NCI-H187 treated with DMSO at 0.1 percent for 48 hours (cell line): ENCODE measurements around the gene DPEP3.
"Not testable (repeated sequence)": the region's sequence is repeated elsewhere in the genome, so short reads cannot be mapped to it uniquely, and the experiment has no call there.

Experiments
- DNase-seq: peaks from one replicate; lab custom pipeline; 2025; lab: John Stamatoyannopoulos, UW

The DPEP3 gene

GRCh38 chr16:67993207-67994039 is 13.1 kb upstream of the DPEP3 start:
- DNase-seq, result no peak

DNA sequence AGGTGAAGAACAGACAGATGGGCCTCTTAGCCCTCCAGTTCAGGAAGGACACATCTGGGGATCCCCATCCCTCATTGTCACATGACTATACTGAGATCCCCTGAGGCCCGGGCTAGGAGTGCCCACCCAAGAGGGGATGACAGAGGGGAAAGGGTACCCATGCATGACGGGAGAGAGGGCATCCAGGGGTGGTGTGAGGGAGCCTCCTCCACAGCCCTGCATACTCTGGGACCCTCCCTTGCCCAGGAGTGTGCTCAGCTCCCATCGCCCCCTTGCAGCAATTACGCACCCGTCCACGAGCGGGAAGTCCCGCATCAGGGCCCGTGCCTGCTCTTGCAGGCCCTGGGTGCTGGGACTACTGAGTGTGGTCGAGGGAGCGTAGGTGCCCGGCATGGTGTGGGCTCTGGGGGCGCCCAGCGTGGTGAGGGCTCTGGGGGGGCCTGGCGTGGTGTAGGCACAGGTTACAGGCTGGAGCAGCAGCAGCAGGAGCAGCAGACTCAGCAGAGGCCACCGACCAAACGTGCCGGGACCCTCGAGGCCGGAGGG is 12.4 kb upstream of the DPEP3 start:
- no peak for DNase-seq

- no peak for DNase-seq
These were observed 9.7 kb upstream of the DPEP3 start for GRCh38 chr16:67990018-67990386.

GRCh38 chr16:67989322-67990017 is 9.2 kb upstream of the DPEP3 start:
- no peak for DNase-seq

DNA sequence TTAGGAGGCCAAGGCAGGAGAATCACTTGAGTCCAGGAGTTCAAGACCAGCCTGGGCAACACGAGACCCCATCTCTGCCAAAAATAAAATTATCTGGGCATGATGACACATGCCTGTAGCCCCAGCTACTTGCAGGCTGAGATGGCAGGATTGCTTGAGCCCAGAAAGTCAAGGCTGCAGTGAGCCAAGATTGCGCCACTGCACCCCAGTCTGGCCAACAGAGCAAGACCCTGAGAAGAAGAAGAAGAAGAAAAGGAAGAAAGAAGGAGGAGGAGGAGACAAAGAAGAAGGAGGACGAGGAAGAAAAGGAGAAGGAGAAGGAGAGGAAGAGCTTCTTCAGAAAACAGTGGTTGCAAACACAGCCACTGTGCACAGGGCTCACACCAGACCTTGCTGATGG is 8.4 kb upstream of the DPEP3 start:
- DNase-seq, result no peak

DNA sequence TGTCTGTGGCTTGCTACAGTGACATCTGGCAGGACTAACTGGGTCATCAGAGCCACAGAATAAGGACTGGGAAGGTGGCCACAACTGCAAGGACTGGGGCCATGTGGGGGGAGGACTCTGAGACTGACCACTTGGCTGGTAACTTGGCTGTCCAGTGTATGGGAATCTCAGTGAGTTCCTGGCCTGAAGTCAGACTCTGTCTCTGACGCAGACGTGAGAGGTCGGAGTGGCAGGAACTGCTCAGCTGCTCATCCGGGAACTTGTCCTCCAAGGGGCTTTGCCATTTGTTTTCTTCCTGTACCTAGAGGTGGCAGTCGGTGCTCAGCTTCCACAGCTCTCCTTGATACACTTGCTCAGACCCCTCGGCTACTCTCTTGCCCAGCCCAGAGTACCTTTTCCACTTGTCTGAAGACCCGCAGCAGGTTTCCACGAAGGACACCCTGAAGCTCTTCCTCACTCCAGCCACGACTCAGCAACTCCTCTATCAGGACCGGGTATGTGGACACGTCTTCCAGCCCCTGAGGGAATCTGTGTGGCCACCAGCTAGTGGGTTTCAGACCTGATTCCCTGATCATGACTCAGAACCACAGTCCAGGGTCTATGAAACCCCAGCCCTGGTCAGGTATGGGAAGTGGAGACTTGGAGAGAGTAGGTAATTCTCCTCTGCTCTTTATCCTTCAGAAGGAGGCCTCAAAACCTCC is 7.3 kb upstream of the DPEP3 start:
- DNase-seq, result no peak

GRCh38 chr16:67986949-67987348 is 6.7 kb upstream of the DPEP3 start:
- DNase-seq, result no peak

DNA sequence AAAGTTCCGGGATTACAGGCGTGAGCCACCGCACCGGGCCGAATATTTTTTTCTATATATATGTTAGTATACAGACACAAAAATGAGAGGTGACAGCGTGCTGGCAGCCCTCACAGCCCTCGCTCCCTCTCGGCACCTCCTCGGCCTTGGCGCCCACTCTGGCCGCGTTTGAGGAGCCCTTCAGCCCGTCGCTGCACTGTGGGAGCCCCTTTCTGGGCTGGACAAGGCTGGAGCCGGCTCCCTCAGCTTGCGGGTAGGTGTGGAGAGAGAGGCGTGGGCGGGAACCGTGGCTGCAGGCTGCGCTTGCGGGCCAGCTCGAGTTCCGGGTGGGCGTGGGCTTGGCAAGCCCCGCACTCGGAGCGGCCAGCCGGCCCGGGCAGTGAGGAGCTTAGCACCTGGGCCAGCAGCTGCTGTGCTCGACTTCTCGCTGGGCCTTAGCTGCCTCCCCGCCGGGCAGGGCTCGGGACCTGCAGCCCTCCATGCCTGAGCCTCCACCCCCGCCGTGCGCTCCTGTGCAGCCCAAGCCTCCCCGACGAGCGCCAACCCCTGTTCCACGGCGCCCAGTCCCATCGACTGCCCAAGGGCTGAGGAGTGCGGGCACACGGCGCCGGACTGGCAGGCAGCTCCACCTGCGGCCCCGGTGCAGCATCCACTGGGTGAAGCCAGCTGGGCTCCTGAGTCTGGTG is 1.9 kb upstream of the DPEP3 start:
- DNase-seq, result no peak

DNA sequence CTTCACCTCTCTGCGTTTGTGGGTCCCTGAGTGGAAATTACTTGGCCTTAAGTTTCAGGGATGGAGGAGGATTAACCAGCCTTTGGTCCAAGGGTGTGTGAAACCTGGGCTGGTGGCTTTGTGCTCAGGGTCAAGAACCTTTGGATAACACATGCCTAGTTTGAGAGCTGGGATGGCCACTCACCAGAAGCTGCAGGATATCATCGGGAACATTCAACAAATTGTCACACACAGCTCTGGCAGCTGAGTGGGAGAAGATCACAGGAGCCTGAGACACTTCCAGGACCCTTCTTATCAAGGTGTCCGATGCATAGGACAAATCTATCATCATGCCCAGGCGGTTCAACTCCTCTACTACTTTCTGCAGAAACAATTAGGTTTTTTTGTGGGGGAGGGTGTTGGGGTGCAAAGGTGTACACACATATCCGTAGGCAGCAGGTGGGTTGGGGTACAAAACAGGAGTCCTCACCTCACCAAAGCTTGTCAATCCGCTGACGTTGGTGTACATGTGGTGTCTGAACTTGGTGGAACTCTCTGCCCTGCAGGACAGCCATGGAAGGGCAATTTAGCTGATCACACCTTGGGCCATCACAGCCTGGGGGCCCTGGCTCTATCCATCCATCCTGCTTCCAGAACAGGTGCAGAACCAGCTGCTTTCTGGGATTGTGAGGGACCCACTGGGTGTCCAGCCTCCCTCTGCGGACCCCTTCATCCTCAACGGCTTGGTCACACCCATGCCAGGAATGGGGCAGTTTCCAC is 2.7 kb downstream of the DPEP3 start:
- no peak for DNase-seq

DNA sequence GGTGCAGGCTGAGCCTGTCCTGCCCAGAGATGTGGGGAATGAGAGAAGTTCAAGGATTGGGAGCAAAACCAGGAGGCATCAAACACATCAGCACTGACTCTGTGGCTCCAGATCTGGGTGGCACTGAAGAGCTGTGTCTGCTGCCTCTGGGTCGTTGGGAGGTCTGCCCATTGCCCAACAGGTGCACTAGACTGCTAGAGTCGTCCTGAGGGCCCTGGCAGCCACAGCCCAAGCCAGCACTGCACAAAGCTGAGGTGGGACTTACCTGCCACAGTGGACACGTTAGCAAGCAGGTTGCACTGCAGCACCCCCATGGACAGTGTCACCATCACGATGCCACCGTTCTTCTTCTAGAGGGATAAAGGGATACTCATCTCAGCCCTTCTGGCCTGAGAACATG is 3.3 kb downstream of the DPEP3 start:
- no peak for DNase-seq

GRCh38 chr16:67976205-67976604 is 4.1 kb downstream of the DPEP3 start:
- no peak for DNase-seq

DNA sequence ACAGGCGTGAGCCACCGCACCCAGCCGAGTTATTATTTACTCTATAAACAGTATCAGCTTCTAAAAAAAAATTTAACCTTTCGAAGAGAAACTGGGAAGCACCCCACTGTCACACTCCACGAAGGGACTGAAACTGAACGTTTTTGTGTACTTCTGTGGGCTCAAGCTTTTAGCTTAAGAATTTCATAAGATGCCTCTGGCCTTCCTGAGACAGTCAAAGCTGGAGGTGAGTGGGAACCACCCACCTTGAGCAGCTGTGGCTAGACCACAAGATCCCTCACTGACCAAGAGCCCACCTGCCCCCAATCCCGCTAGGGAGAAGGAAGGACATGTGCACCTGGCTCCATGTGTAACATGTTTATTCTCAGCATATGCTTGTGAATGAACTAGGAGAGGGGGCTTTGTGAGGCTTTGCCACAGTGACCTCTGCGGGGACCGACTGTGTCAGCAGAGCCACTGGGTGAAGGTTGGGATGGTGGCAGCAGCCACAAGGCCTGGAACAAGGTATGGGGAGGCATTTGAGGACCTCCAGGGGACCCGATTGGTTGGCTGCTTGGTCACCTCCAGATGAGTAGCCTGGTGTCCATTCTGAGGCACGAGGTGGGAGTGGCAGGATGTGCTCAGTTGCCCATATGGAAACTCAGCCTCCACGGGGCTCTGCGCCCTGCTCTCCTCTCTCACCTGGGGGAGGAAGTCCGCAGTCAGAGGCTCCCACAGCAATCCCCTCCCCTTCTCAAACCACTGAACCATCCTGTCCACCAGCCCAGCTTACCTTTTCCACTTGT is 4.8 kb downstream of the DPEP3 start:
- DNase-seq, result no peak

DNA sequence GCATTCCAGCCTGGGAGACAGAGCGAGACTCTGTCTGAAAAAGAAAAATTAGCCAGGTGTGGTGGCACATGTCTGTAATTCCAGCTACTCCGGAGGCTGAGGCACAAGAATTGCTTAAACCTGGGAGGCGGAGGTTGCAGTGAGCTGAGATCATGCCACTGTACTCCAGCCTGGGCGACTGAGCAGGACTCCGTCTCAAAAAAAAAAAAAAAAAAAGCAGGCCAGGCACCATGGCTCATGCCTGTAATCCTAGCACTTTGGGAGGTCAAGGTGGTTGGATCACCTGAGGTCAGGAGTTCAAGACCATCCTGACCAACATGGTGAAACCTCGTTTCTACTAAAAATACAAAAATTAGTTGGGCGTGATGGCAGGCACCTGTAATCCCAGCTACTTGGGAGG is 8.0 kb downstream of the DPEP3 start:
- DNase-seq, result not testable (repeated sequence)

DNA sequence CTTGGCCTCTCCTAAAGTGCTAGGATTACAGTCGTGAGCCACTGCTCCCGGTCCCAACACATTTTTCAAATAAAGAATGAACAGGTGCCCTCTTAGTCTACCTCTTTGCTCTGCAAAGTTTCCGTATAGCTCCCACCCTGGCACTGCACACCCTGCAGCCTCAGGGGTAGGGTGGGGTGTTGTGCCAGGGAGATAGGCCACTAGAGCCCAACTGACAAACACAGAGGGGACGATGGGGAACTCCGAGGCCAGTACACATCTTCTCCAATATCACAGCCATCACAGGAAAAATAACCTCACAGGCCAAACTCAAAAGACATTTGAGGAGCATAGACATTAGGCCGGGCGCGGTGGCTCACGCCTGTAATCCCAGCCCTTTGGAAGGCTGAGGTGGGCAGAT is 9.2 kb downstream of the DPEP3 start:
- DNase-seq, result no peak

GRCh38 chr16:67969254-67970039 is 10.9 kb downstream of the DPEP3 start:
- no peak for DNase-seq

DNA sequence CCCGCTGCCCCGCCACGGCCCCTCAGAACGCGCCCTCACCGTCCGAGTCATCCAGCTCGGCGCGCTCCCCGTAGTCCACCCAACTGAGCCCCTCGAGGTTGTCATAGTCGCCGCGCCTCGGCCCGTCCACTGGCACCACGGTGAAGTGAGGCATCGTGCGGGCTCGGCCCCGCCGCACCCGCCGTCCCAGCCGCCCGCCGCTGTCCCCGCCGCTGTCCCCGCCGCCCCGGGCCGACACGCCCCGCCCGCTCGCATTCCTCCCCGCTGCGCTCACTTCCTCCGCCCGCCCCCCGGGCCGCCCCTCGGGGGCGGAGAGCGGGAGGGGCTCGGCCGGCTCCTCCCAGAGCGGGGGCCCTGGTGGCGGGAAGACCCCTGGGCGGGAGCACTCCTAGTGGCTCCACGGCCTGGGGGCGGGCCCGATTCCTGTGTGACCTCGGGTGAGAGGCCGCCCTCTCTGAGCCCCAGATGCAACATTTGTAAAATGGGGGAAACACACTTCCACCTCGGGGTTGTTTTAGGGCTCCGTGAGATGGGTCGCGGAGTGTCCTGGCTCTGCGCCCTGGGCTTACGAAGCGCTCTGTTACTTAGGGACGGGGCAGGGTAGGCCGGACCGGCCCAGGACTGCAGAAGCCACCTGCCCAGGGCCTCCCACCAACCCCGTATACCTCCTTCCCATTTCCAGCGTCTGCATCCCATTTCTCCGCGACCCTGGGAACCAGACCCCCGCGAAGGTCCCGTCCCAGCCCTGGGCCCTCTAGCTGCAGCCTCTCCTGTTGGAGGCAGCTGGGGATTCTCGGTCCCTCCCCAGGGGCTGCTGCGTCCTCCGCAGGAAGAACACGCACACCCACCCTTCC is 11.7 kb downstream of the DPEP3 start, which contains the start of gene SLC12A4:
TSS of gene SLC12A4 (minus strand) at position 238 of the 854 bp plus-strand sequence. CDS start at position 154, 84 bp downstream.
- no peak for DNase-seq

DNA sequence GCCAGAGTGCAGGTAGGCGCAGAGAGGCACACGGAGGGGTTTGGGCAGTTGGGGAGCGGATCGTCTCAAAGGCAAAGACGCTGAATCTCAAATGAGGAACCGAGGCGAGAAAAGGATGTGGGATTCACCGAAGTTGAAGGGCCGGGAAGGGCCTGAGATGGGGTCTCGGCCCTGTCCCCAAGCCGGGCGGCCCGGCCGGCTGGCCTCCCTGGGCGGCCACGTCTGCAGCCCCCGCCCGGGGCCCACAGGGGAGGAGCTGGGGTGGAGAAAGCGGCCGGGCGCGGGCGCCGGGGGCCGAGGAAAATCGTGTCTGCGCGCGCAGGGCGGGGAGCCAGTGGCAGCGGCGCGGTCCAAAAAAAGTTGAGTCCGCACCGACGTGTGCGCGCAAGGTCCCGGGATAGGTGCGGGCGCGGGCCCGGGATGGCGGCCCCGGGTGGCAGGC is 12.3 kb downstream of the DPEP3 start:
- no peak for DNase-seq

DNA sequence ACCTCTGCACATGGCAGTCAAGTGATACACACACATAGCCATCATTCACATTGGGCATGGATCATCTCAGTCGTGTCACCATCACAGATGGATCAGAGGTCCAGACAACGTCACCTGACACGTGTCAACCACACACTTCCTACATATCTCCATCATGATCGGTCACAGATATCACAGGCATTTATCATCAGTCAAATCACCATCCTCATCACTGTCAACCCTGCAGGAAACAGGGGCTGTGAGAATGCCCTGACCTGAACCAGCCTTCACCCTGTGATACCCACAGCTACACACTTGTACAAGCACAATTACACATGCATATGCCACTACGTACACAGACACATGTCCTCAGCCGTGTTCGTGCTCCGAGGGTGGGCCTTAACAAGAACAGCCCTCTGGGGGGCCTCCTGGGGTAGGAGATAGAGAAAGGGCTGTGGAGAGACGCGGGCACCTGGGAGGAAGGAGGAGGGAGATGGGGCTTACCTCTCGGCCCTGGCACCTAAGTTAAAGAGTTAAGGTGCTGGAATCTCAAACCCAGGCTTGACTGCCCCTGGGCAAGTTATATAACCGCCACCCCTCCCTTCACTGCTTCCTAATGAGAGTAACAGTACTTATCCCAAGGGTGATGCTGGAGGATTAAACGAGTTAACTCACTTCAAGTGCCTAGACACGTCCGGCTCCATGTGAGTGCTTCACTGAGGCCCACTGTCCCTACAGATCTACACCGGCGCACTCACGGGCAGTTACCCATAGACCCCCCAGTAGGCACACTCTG is 12.9 kb downstream of the DPEP3 start:
- no peak for DNase-seq
